Prostate gland (tissue), 2 donors: ENCODE measurements around the gene CTNNBIP1. TPM values are rescaled to one million over a fixed set of nuclear protein-coding genes. Genes with fewer than 3 reads are reported as not detected.

Source experiments
- DNase-seq: peaks from one replicate; pipeline ENCODE4 v3.0.0-alpha.2; 2019; ENCODE audit warnings: low spot score
- H3K27ac ChIP-seq, 2 donors: fragments of 200-600 bp; sonication (generic); 2 replicates each; pipeline ENCODE4 v1.5.1; 2017 to 2019
- H3K27me3 ChIP-seq: fragments of 200-600 bp; sonication (generic); replicated peaks from 2 replicates; pipeline ENCODE4 v1.5.1; 2019; ENCODE audit not compliant: insufficient read depth
- H3K36me3 ChIP-seq, 2 donors: fragments of 200-600 bp; sonication (generic); 1 replicate in 1 of 2; 2 replicates in 1 of 2; pipeline versions ENCODE4 v1.5.1 to v1.8.1; 2017 to 2019
- H3K4me1 ChIP-seq: fragments of 200-600 bp; sonication (generic); replicated peaks from 2 replicates; pipeline ENCODE4 v1.5.1; 2019
- H3K4me3 ChIP-seq, 2 donors: fragments of 200-600 bp; sonication (generic); 2 replicates each; pipeline ENCODE4 v1.5.1; 2017 to 2019
- H3K9me3 ChIP-seq: fragments of 200-600 bp; sonication (generic); 2 replicates; pipeline ENCODE4 v1.5.1; 2017
- CTCF ChIP-seq, 4 experiments: fragments of 200-600 bp in 2 of 4; fragments of 450-650 bp in 2 of 4; sonication (generic) in 2 of 4; IDR thresholded peaks; 1 replicate in 3 of 4; 2 replicates in 1 of 4; pipeline ENCODE4 v1.5.1; 2016 to 2019; ENCODE audit warnings: antibody characterized with exemption in 4 of 4, mild to moderate bottlenecking in 2 of 4, moderate library complexity in 2 of 4
- POLR2A ChIP-seq: fragments of 450-650 bp; IDR thresholded peaks from one replicate; pipeline ENCODE4 v1.6.1; 2016; ENCODE audit warnings: antibody characterized with exemption, mild to moderate bottlenecking
- POLR2AphosphoS5 ChIP-seq: sonication (generic); formaldehyde crosslinking; IDR thresholded peaks from one replicate; pipeline ENCODE4 v1.6.1; 2017; ENCODE audit warnings: antibody characterized with exemption
- WGBS: methylation state at CpG from one replicate; pipeline ENCODE4 v1.1.5; 2018; 5-methylcytosine and 5-hydroxymethylcytosine counted together
- intact Hi-C: fragments of 100-400 bp; cut with DNase I; formaldehyde crosslinking; loops from one replicate; pipeline ENCODE4 v1.14.2; 2022
- total RNA-seq, 2 donors: library from RNA; depleted of rRNA; stranded (reverse); fragments of >200 nt; gene quantifications; one replicate each; pipeline ENCODE4 v1.1.0, GENCODE V29; 2016

Gene CTNNBIP1
- total RNA-seq, 2 donors from 2014 or later: 56.9 to 101 TPM

- Histone ChIP-seq H3K36me3 (no peaks in the 10 kb centered on the region), H3K27me3 (no peaks in the 10 kb centered on the region), H3K4me3 (no peak overlapping the region), H3K27ac (no peak overlapping the region), H3K4me1 (no peaks in the 10 kb centered on the region), H3K9me3 (no peaks in the 10 kb centered on the region)
- intact Hi-C loops: no loop called here
- DNase-seq: no peak
- 81% methylated on average over 11 of the region's 11 CpGs for WGBS
- TF ChIP-seq CTCF (IDR thresholded peaks at IDR 0.05) (no peak), POLR2A (no peak), POLR2AphosphoS5 (no peak)
Observed at GRCh38 chr1:9883585-9884449, 26.3 kb downstream of the CTNNBIP1 start.

- no peaks in the 10 kb centered on the region for H3K4me1 ChIP-seq
- no peak overlapping the region for H3K27ac ChIP-seq
- TF ChIP-seq POLR2A: no peak
- TF ChIP-seq CTCF (IDR thresholded peaks at IDR 0.05): no peak
- TF ChIP-seq POLR2AphosphoS5: no peak
- H3K36me3 ChIP-seq: no peaks in the 10 kb centered on the region
- DNase-seq: no peak
- no peaks in the 10 kb centered on the region for H3K9me3 ChIP-seq
- H3K27me3 ChIP-seq: no peaks in the 10 kb centered on the region
- 87% methylated on average over 12 of the region's 12 CpGs for WGBS
- no peak overlapping the region for H3K4me3 ChIP-seq
- intact Hi-C loops: no loop called here
Observed at GRCh38 chr1:9882945-9883303, 27.1 kb downstream of the CTNNBIP1 start.

GRCh38 chr1:9882296-9882944 lies 27.6 kb downstream of the CTNNBIP1 start:
- 75% methylated on average over 12 of the region's 12 CpGs for WGBS
- Histone ChIP-seq H3K27me3 (no peaks in the 10 kb centered on the region), H3K36me3 (no peaks in the 10 kb centered on the region), H3K9me3 (no peaks in the 10 kb centered on the region), H3K27ac (no peak overlapping the region), H3K4me1 (no peaks in the 10 kb centered on the region), H3K4me3 (no peak overlapping the region)
- DNase-seq: no peak
- TF ChIP-seq CTCF (IDR thresholded peaks at IDR 0.05) (no peak), POLR2AphosphoS5 (no peak), POLR2A (no peak)
- intact Hi-C loops: no loop called here

- H3K9me3 ChIP-seq: no peaks in the 10 kb centered on the region
- no peaks in the 10 kb centered on the region for H3K36me3 ChIP-seq
- H3K27ac ChIP-seq: no peak overlapping the region
- intact Hi-C loops: no loop called here
- no peak for DNase-seq
- no peaks in the 10 kb centered on the region for H3K4me1 ChIP-seq
- 86% methylated on average over 2 of the region's 2 CpGs for WGBS
- no peak for TF ChIP-seq POLR2A
- no peaks in the 10 kb centered on the region for H3K27me3 ChIP-seq
- no peak overlapping the region for H3K4me3 ChIP-seq
Observed at GRCh38 chr1:9881838-9882249, 28.2 kb downstream of the CTNNBIP1 start.

- peaks cover 2% of the 10 kb centered on the region for H3K4me1 ChIP-seq
- H3K9me3 ChIP-seq: no peaks in the 10 kb centered on the region
- intact Hi-C loops: loop anchor here (5.0 to 10.0 kb wide), 3 partner anchors 64 to 456 kb away; partner anchors contain the start of genes LZIC and NMNAT1
- WGBS: 84% methylated on average over 9 of the region's 9 CpGs
- H3K4me3 ChIP-seq: no peak overlapping the region
- TF ChIP-seq POLR2A (no peak), CTCF (IDR thresholded peaks at IDR 0.05) (no peak), POLR2AphosphoS5 (no peak)
- H3K36me3 ChIP-seq: no peaks in the 10 kb centered on the region
- H3K27me3 ChIP-seq: no peaks in the 10 kb centered on the region
- H3K27ac ChIP-seq: no peak overlapping the region
- DNase-seq: no peak
Observed at GRCh38 chr1:9878404-9878803, 31.7 kb downstream of the CTNNBIP1 start.
